NB4 (cell line): Measurements from ENCODE around the gene CDC14B.

Source experiments
- DNase-seq: peaks from one replicate; pipeline ENCODE4 v3.0.0; 2010; ENCODE audit warnings: low read depth
- H3K4me3 ChIP-seq: one replicate; pipeline ENCODE4 v1.5.1; 2011; ENCODE audit warnings: mild to moderate bottlenecking, low read depth, low read length, moderate library complexity
- CTCF ChIP-seq: IDR thresholded peaks from one replicate; pipeline ENCODE4 v1.5.1; 2012; ENCODE audit warnings: low read depth, low read length
- MAX ChIP-seq: IDR thresholded peaks from 2 replicates; pipeline ENCODE4 v1.6.1; 2011; ENCODE audit warnings: low read depth, low read length
- MYC ChIP-seq: IDR thresholded peaks from 2 replicates; pipeline ENCODE4 v1.6.1; 2011; ENCODE audit warnings: low read depth, low read length
- POLR2A ChIP-seq: IDR thresholded peaks from 2 replicates; pipeline ENCODE4 v1.6.1; 2011; ENCODE audit warnings: mild to moderate bottlenecking; ENCODE audit not compliant: insufficient read length; ENCODE audit errors: extremely low read depth

CDC14B gene

GRCh38 chr9:96612105-96612965, 7.3 kb downstream of the CDC14B start:
- DNase-seq, result no peak
- no peak overlapping the region for H3K4me3 ChIP-seq
- TF ChIP-seq MYC (no peak), POLR2A (no peak), CTCF (no peak), MAX (no peak)

GRCh38 chr9:96611302-96611701, 8.3 kb downstream of the CDC14B start:
- TF ChIP-seq CTCF, result no peak
- no peak for TF ChIP-seq MAX
- no peak for TF ChIP-seq MYC
- TF ChIP-seq POLR2A, result no peak
- H3K4me3 ChIP-seq, result no peak overlapping the region

GRCh38 chr9:96609732-96610131, 9.9 kb downstream of the CDC14B start:
- H3K4me3 ChIP-seq, result no peak overlapping the region
- TF ChIP-seq CTCF, result no peak
- no peak for TF ChIP-seq MYC
- TF ChIP-seq MAX, result no peak
- no peak for TF ChIP-seq POLR2A
- DNase-seq, result no peak

More at GRCh38 chr9:96611302-96611701, 8.3 kb downstream of the CDC14B start:
- no peak for DNase-seq

GRCh38 chr9:96607971-96608370, 11.7 kb downstream of the CDC14B start:
- no peak overlapping the region for H3K4me3 ChIP-seq
- no peak for DNase-seq
- TF ChIP-seq MYC (no peak), MAX (no peak), POLR2A (no peak), CTCF (no peak)

- TF ChIP-seq MAX (no peak), POLR2A (no peak), MYC (no peak), CTCF (no peak)
- no peak for DNase-seq
- no peak overlapping the region for H3K4me3 ChIP-seq
These were observed 14.3 kb downstream of the CDC14B start for GRCh38 chr9:96605328-96605727.
